ENCODE measurements around the gene UBR2.
"Not testable (repeated sequence)": the region's sequence is repeated elsewhere in the genome, so short reads cannot be mapped to it uniquely, and the experiment has no call there.

UBR2 gene

DNA sequence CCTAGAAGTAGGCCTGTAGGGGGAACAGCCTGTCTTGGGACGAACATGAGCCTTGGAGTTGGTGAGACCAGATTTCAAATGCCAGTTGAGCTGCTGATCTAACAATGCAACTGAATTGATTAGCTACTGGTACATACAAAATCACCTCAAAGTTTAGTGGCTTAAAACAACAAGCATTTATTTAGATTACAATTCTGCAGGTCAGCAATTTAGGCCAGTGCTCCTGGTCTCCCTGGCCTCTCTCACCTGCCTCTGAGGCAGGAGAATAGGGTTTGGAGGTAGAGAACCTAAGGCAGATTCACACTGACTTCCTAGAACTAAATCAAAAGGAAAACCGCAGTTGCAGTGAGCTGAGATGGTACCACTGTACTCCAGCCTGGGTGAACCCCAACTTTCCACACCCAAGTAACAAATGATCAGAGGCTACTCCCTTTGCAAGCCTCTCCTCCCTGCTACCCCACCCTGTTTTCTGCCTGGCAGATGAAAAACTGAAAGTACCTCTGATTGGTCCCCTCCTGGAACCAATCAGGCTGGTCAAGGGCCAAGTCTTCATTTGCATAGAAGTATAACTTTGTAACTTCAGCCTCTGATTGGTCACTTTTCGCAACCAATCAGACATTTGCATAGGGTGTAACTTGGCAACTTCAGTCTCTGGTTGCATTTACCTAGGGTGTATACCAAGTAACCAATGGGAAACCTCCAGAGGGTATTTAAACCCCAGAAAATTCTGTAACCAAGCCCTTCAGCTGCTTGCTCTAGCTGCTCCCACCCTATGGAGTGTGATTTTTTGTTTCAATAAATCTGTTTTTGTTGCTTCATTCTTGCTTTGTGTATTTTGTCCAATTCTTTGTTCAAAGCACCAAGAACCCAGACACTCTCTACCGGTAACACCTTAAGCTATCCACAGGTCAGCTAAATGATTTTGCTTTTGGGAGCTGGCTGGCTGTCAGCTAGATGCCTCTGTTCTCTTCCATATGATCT lies 8.1 kb upstream of the UBR2 start:
- DNase-seq, result no peak

DNA sequence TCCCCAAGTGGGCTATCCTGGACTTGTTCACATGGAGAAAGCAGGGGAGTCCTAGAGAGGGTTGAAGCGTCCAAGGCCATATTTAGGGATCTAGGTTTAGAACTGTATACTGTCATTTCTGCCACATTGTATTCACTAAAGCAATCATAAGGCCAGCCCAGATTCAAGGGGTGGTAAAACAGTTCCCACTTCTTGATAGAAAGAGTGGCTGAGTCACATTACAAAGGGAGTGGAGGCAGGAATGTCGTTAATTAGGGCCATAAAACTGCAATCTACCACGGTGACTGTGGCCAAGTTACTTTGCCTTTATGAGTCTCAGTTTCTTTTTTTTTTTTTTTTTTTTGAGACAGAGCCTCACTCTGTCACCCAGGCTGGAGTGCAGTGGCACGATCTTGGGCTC lies 7.4 kb upstream of the UBR2 start:
- DNase-seq, result no peak

DNA sequence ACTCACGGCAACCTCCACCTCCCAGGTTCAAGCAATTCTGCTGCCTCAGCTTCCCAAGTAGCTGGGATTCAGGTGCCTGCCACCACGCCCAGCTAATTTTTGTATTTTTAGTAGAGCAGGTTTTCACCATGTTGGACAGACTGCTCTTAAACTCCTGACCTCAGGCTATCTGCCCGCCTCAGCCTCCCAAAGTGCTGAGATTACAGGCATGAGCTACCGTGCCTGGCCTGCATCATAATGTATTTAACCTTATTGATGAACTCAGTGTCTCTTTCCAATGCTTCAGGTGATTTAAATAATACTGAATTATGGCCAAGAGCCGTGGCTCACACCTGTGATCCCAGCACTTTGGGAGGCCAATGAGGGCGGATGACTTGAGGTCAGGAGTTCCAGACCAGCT lies 4.6 kb upstream of the UBR2 start:
- not testable (repeated sequence) for DNase-seq

DNA sequence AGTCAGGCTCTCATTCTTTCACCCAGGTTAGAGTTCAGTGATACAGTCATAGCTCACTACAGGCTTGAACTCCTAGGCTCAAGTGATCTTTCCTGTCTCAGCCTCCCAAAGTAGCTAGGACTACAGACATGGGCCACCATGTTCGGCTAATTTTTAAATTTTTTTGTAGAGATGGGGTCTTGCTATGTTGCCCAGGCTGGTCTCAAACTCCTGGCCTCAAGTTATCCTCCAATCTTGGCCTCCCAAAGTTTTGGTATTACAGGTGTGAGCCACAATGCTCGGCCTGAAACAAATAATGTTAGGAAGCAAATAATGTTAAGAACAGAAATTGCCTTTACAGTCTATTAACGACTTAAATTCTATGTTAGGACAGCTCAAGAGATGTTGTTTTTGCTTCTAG lies 1.8 kb upstream of the UBR2 start:
- DNase-seq, result no peak

DNA sequence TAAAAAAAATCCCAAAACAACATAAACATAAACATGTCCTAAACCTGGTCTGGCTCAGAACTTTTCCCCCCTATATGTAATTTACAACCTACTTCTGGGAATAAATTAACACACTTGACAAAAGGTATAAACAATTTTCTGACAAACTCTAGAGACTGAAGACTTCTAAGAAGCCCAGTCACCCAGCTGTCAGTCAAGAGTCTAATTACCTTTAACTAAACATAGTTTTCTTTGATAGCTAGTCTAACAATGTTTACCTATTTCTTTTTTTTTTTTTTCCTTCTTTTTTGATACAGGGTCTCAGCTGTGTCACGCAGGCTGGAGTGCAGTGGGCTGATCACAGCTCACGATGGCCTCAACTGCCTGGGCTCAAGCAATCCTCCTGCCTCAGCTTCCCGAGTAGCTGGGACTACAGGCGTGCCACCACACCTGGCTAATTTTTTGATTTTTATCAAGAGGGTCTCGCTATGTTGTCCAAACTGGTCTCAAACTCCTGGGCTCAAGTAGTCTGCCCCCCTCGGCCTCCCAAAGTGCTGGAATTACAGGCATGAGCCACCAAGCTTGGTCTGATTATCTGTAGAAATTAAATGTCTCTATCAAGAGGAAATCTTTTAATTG lies 932 bp upstream of the UBR2 start:
- DNase-seq, result no peak

DNA sequence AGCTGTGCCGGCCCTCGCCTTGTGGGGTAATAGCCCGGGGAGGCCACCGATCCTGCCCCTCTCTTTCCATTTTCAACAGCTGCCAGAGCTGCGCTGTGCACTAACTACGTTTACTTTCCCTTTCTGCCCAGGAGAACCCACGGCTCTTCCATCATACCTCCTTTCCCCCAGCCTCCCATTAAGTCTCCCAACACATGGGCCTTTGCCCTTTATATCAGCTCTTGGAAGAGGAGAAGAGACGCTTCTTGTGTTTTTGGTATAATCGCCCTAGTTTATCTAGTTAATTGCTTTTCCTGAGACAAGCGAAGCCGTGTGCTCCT lies 637 bp downstream of the UBR2 start:
- no peak for DNase-seq

DNA sequence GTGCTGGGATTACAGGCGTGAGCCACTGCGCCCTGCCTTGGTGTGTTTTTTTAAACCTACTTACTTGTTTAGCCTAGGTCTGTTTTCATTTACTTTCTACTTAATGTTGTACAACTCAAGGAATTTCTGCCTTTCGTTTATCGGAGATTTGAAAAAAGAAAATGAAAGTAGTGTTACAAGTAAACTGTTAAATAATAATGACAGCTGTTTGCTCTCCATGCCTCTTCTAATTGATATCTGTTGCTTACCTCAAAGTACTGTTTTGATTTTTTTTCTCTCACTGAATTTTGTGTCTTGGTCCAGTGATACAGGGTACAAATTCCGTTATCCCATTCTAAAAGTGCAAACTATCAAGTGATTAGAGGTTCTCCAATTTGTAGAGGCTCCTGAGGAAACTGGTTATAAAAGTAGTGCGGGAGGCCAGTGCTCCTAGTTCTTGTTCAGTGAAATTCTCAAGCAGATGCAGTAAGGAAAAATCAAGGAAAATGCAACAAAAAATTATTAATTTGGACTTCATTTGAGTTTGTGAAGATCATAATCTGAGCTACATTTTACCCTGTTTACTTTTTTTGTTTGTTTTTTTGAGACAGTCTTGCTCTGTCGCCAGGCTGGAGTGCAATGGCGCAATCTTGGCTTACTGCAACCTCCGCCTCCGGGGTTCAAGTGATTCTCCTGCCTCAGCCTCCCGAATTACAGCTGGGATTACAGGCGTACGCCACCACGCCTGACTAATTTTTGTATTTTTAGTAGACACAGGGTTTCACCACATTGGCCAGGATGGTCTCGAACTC lies 2.2 kb downstream of the UBR2 start:
- no peak for DNase-seq

DNA sequence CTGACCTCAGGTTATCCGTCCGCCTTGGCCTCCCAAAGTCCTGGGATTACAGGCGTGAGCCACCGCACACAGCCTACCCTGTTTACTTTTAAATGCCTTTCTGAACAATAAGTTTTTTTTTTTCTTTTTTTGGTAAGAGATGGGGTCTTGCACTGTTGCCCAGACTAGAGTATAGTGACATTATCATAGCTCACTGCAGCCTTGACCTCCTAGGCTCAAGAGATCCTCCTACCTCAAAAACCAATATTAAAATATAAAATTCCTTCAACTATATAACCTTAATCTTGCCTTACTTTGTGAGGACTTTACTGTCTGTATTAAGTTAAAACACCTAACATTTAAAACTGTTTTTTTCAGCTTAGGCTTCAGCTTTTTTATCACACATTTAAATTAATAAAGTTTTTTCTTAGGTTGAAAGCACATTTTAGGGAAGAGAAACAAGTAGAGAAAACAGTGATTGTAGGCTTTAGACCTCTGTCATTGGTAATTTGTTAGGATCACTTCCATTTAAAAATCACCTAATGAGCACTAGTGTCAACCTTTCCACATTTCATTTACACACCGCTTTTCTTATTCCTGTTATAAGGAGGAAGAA lies 2.9 kb downstream of the UBR2 start:
- no peak for DNase-seq

DNA sequence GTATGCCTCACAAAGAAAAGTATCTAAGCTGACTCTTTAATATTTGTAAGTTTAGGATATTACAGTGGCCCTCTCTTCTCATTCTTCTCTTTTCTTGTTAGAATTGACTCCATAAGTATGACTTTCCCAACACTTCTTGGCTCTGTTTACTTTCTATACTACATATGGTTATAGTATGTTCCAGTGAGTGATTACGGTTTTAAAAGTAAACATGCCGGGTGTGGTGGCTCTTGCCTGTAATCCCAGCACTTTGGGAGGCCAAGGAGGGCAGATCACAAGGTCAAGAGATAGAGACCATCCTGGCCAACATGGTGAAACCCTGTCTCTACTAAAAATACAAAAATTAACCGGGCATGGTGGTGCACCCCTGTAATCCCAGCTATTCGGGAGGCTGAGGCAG lies 3.4 kb downstream of the UBR2 start:
- DNase-seq, result not testable (repeated sequence)

DNA sequence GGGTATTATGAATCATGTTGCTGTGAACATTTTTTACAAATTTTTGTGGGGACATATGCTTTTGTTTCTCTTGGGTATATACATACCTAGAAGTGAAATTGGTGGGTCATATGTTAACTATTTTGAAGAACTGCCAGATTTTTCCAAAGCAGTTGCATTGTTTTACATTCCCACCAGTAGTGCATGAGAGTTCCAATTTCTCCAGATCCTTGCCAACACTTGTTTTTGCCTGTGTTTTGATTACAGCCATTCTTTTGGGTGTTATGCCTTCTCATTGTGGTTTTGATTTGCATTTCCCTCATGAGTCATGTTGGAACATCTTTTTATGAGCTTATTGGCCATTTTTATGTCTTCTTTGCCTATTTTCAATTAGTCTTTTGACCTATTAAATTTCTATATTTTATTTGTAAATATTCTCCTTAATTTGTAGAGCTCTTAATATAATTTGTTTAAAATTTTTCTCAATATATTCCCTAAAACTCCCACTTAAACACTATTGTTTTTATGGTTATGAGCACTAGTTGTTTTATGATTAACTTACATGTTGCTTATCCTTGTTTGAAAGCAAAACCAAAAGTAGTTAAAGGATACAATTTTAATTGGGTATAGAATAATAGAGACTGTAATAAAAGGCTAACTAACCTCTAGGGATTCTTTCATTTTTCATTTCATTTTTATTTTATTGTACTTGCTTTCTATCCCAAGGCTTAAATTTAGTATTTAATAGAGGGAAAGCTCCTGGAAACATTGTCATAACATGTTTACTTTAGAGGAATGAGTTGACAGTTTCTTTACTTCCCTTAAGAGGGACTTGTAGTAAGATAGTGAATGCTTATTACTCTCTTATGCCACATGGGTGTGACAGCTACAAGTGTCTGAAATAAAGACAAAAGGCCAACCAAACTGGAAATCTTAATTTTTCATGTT lies 5.5 kb downstream of the UBR2 start:
- DNase-seq, result no peak

DNA sequence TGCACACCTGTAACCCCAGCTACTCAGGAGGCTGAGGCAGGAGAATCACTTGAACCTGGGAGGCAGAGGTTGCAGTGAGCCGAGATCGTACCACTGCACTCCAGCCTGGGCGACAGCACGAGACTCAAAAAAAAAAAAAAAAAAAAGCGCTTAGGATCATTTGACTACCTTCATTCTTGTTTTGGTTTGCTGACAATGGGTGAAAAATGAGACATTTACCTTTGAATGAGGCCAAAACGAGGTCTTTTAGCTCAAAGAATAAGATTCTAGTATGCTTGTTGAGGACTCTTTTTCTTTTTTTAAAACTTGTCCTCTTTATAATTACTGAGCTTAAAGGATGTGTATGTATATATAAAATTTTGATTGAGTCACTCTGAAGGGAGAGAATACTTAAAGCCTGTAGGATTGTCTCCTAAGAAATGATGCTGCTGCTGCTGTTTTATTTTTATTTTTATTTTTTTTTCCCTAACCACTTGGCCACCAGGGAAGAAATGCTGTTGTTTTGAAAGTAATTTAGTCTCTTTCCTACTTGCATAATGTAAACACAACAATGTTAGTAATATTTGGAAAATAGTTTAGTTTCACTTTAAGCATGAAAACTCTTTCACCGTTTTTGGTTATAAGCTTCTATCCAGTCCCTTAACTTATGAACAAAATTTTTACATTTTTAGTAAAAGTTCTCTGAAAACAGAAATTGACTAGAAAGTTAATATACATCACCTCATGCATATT lies 7.9 kb downstream of the UBR2 start:
- no peak for DNase-seq

DNA sequence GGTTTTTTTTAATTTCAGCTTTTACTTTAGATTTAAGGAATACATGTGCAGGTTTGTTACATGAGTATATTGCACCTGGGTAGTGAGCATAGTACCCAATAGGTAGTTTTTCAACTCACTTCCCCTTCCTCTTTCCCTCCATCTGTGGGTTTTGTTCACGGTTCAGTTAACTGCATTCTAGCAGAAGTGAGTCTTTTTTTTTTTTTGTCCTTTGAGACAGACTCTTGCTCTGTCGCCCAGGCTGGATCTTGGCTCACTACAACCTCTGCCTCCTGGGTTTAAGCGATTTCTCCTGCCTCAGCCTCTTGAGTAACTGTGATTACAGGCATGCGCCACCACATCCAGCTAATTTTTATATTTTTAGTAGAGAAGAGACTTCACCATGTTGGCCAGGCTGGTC lies 8.7 kb downstream of the UBR2 start:
- no peak for DNase-seq

DNA sequence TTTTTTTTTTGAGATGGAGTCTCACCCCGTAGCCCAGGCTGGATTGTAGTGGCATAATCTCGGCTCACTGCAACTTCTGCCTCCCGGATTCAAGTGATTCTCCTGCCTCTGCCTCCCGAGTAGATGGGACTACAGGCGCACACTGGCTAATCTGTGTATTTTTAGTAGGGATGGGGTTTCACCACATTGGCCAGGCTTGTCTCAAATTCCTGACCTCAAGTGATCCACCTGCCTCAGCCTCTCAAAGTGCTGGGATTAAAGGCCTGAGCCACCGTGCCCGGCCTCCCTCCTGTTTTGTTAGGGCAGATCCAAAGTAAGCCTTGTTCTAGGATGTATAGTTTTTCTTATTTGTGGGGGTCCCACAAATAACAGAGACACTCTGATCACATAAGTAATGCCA lies 12.7 kb downstream of the UBR2 start:
- not testable (repeated sequence) for DNase-seq

DNA sequence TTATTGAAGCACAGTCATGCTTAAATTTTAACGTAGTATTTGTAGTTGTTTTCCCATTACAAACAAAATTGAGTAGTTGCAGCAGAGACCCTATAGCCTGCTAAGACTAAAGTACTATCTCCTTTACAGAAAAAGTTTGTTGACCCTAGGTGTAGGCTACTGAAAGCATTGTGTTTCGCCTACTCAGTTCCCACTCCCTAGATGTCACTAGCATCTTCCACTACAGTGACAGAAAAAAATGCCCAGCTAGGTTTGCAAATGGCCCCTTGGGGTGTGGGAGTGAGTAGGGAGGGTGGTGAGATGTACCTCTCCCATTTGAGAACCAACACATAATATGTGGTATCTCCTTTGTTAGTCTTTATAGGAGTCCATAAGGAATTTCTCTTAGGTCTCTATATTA lies 34.5 kb downstream of the UBR2 start:
- no peak for DNase-seq

DNA sequence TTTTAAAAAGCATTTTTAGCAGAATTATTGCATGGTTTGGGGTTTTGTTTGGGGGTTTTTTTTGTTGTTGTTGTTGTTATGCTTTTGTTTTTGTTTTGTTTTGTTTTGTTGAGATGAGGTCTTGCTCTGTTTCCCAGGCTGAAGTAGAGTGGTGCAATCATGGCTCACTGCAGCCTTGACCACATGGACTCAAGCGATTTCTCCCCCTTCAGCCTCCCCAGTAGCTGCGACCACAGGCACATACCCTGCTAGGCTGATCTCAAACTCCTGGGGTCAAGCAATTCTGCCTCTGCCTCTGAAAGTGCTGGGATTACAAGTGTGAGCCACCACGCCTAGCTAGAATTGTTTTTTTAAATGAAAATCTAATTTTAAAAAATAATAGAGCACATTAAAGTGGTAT lies 35.7 kb downstream of the UBR2 start:
- DNase-seq, result no peak

DNA sequence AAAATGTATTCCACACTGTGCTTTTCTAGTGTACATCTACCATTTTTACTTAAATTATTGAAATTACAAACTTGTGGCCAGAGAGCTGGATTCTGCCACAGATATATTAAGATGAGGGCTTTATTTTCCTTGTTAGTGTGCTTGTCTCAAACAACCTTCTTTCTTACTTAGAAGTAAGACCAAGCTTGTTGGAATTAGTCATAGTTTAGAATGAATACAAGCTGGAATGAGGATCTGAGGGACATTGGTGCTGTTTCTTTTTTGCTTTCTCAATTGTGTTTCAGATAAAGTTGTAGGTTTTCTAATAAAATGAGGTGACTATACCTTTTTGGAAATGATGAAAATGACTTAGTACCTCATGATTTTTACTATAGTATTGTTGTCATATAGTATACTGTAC lies 40.3 kb downstream of the UBR2 start:
- no peak for DNase-seq

DNA sequence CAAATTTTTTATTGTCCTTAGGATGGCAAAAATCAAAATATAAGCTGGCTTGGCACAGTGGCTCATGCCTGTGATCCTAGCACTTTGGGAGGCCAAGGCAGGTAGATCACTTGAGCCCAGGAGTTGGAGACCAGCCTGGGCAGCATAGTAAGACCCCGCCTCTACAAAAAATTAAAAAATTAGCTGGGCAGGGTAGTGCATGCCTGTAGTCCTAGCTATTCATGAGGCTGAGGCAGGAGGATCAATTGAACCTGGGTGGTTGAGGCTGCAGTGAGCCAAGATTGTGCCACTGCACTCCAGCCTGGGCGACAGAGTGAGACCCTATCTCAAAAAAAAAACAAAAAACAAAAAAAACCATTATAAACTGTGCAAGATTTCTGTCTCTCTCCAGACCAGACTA lies 40.9 kb downstream of the UBR2 start:
- not testable (repeated sequence) for DNase-seq

DNA sequence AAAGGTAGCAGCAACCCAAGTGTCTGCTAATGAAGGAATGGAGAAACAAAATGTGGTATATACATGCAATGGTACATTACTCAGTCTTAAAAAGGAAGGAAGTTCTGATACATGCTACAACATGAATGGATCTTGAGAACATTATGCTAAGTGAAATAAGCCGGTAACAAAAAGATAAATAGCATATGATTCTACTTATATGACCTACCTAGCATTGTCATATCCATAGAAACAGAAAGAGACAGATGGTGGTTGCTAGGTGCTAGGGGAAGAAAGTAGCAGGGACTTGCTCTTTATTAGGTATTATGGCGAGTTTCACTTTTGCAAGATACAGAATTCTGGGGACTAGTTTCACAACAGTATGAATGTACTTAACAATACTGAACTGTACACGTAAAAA lies 46.6 kb downstream of the UBR2 start:
- DNase-seq, result no peak

DNA sequence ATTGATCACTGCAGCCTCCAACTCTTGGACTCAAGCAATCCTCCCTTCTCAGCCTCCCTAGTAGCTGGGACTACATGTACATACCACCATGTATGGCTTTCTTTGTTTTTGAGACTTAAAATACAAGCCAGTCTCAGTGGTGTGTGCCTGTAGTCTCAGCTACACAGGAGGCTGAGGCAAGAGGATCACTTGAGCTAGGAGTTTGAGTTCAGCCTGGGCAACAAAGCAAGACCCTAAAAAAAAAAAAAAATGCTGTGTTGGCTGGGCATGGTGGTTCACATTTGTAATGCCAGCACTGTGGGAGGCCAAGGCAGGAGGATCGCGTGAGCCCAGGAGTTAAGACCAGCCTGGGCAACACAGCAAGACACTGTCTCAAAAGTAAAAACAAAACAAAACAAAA lies 51.7 kb downstream of the UBR2 start:
- no peak for DNase-seq

DNA sequence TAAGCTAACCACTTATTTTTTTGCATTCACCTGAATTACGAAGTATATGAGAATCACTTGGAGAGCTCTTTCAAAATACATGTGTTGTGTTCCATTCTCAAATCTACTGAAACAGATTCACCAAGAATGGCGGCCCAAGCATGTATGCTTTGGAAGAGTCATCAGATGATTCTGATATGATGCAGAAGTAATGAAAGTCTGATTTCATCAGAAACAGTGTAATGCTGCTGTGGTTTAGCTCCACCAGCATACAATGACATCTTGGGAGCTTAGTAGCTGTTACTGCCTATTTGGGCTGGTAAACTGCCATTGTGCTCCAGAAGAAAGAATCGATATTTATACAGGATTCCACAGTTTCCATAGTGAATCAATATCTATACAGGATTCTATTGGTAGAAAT lies 52.9 kb downstream of the UBR2 start:
- DNase-seq, result no peak

DNA sequence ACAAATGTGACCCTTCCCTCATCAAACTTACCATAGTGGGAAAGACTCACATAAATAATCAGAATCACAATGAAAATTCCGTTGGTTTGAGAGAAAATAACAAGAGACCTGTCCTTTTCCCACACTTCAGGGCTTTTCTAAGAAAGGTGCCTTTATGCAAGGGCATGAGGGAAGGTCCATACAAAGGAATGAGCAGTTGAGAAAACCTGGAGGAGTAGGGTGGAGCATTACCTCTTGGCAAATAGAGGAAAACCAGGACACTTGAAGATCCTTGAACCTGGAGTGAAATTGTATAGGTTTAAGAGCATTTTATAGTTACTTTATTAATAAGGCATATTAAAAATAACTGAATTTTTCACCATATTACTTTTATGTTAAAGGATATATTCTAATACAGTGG lies 54.3 kb downstream of the UBR2 start:
- DNase-seq, result no peak

DNA sequence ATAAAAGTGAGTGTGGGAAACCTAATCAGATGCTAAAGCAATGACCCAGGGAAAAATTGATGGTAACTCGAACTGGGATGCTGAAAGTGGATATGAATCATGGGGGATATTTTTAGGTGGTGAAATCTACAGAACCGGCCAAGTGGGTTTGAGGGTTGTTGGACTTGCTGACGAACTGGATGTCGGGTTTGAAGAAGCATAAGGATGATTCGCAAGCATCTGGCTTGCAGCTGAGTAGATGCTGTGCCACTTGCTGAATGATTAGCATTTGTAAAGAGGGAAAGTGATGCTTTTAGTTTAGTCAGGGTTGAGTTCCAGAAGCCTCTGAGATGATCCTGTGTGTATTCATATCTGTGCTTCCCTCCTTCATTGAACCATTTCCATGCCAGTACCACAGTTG lies 54.9 kb downstream of the UBR2 start:
- DNase-seq, result no peak
